ENCODE results near the gene TRIM13. TPM values are rescaled to one million over a fixed set of nuclear protein-coding genes. Genes with fewer than 3 reads are reported as not detected.

Gene TRIM13
- total RNA-seq, 2 donors from 2014 or later: 24.4 to 52.4 TPM

DNA sequence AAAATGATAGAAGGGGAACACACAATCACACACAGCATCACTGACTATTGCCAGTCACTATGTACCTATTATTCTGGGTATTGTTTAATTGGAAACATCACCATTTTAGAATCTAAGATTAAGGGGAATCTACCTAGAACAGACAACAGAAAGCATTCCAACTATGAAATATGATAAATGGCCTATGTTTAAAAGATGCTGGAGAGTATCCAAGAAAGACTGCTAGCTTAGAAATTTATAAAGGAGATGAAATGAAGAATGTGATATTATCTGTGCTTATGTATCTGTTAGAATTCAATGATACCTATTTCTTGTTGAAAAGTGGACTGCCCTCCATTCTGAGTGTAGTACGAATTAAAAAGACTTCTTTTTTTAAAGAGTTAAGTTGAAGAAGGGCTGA, 68.9 kb downstream of the TRIM13 start:
- Histone ChIP-seq H3K9me3 (no peaks in the 10 kb centered on the region), H3K27me3 (replicated peaks; ENCODE audit: insufficient read depth) (no peaks in the 10 kb centered on the region), H3K27ac (no peak overlapping the region), H3K36me3 (no peaks in the 10 kb centered on the region), H3K4me1 (replicated peaks) (no peaks in the 10 kb centered on the region), H3K4me3 (no peak overlapping the region)
- WGBS: 86% methylated on average over 1 of the region's 1 CpG
- no peak for DNase-seq (ENCODE audit: low spot score)
- intact Hi-C loops (cut with DNase I): no loop called here
- TF ChIP-seq POLR2AphosphoS5 (IDR thresholded peaks at IDR 0.05): no peak
- no peak for TF ChIP-seq POLR2A (IDR thresholded peaks at IDR 0.05)
- TF ChIP-seq, protein P1, sequence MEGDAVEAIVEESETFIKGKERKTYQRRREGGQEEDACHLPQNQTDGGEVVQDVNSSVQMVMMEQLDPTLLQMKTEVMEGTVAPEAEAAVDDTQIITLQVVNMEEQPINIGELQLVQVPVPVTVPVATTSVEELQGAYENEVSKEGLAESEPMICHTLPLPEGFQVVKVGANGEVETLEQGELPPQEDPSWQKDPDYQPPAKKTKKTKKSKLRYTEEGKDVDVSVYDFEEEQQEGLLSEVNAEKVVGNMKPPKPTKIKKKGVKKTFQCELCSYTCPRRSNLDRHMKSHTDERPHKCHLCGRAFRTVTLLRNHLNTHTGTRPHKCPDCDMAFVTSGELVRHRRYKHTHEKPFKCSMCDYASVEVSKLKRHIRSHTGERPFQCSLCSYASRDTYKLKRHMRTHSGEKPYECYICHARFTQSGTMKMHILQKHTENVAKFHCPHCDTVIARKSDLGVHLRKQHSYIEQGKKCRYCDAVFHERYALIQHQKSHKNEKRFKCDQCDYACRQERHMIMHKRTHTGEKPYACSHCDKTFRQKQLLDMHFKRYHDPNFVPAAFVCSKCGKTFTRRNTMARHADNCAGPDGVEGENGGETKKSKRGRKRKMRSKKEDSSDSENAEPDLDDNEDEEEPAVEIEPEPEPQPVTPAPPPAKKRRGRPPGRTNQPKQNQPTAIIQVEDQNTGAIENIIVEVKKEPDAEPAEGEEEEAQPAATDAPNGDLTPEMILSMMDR (IDR thresholded peaks at IDR 0.05): no peak

MicroRNAs within 50 kb of the gene (microRNA counts, 767-probe panel; counts per million panel counts)
- microRNA hsa-miR-15a-5p (3,955 to 4,582 counts per million in 2 donors), microRNA hsa-miR-16-5p (3,812 to 3,978 counts per million in 2 donors)

Small RNA genes lying within 50 kb of the gene (microRNA-seq; reads per million reads assigned to microRNA genes)
- 838 reads per million, percentile 87 among the genes with 10 or more reads in this experiment for gene MIR15A
- gene MIR16-1: 366 reads per million, percentile 82 among the genes with 10 or more reads in this experiment
- gene MIR3613: 3.4 reads per million, percentile 38 among the genes with 10 or more reads in this experiment

Small RNA genes lying within 50 kb of the gene (small RNA-seq; reads per million reads assigned to genes)
- gene MIR16-1 (1.0 to 1.6 reads per million in 2 donors), gene MIR3613 (1.4 to 1.7 reads per million in 2 donors), gene RF02105 (0 reads per million in 2 donors), gene RF02106 (0 reads per million in 2 donors), gene RF02107 (0 reads per million in 2 donors), gene RF02108 (0 reads per million in 2 donors)

Other genes with a start within 250 kb of the TRIM13 start
- gene KPNA3, start 204.4 kb upstream of the TRIM13 start, total RNA-seq: 10 to 100 TPM; 16.9 to 26.4 TPM
- 1 to 10 TPM; 6.9 to 8.4 TPM for gene SPRYD7, start 60.7 kb upstream of the TRIM13 start, total RNA-seq
- gene KCNRG, start 18.4 kb downstream of the TRIM13 start, total RNA-seq: 1 to 10 TPM; 1.0 to 3.9 TPM